ENCODE measurements around the gene COL4A1.

DNA sequence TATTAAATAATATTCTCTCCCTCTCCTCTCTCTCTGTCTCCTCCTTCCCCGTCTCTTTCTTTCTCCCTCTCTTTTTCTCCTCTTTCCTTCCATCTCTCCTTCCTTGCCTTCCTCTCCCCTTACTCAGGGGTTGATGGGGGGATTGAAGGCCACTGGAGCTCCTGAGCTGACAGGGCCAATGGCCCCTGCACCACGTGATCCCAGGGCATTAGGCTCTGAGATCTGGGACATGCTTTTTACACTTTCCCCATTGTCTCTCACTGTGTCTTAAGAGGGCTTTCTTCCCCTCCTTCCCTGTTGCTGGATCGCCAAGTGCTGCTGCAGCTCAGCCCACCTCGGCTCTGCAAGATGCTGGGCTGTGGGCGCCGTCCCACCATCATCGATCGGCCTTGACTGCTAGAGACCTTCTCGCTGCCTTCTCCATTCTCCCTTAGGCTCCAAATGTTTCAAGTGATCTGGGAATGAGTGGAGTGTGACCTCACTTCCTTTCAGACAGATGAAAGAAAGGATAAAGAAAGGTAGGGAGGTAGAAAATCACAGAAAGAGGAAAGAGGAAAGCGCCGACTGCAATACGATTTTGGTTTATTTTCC lies 42.2 kb downstream of the COL4A1 start:
- TF ChIP-seq, protein P1, sequence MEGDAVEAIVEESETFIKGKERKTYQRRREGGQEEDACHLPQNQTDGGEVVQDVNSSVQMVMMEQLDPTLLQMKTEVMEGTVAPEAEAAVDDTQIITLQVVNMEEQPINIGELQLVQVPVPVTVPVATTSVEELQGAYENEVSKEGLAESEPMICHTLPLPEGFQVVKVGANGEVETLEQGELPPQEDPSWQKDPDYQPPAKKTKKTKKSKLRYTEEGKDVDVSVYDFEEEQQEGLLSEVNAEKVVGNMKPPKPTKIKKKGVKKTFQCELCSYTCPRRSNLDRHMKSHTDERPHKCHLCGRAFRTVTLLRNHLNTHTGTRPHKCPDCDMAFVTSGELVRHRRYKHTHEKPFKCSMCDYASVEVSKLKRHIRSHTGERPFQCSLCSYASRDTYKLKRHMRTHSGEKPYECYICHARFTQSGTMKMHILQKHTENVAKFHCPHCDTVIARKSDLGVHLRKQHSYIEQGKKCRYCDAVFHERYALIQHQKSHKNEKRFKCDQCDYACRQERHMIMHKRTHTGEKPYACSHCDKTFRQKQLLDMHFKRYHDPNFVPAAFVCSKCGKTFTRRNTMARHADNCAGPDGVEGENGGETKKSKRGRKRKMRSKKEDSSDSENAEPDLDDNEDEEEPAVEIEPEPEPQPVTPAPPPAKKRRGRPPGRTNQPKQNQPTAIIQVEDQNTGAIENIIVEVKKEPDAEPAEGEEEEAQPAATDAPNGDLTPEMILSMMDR (conservative IDR thresholded peaks at IDR 0.05; ENCODE audit: low read length), result no peak
- no peak for TF ChIP-seq EZH2phosphoT487 (IDR thresholded peaks at IDR 0.05; ENCODE audit: borderline replicate concordance)

All from Loucy (cell line).